ENCODE measurements around the gene TSC22D3. TPM values are rescaled to one million over a fixed set of nuclear protein-coding genes. Genes with fewer than 3 reads are reported as not detected.

The TSC22D3 gene
- total RNA-seq, 2 experiments from 2014 or later: 29.3 to 35.6 TPM

DNA sequence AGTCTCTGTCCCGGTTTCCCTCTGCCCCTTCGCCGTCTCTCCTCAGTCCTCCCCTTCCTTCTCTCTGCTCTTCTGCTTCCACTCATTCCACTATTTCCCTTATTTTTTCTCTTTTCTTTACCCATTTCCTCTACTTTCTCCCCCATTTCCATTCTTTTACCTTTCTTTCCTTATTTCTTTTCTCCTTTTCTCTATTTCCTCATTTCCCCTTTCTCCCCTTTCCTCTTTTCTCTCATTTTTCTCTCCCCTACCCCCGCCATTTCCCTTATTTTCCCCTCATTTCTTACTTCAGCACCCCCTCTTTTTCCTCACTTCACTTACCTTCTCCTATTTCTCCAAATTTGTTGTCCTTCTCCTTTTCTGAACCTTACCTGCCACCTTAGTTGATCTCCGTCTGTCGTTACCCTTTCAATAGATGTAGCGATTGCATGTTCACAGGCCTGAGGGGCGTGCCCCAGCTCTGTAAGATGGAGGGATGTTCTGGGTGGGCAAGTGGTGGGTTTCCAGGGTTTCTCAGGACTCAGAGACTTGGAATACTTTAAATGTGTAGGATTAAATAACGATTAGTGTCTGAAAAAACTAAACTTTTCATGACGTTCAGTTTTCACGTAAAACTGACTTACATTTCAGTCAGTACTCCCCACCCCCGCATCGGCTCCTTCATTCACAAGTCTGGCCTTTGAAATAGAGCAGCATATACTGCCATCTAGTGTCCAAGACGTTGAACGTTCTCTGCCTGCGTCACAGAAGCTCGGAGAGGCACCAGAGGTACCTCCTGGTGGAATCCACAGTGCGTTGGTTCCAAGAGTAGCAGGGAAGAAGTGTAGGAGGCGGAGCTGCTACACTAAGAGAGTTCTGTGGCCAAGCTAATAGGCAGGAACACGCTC is 1.3 kb upstream of the TSC22D3 start:
- no peaks in the 10 kb centered on the region for H3K9me2 ChIP-seq (ENCODE audit: insufficient read depth, low read length)
- peak overlapping the region; percentile 95 for H2AFZ ChIP-seq (ENCODE audit: low read length)
- H4K20me1 ChIP-seq (ENCODE audit: insufficient read depth, low read length): no peaks in the 10 kb centered on the region
- peak; percentile 83 for DNase-seq (ENCODE audit: low spot score)
- BruUV-seq (replicated peaks): no TSS peak
- no peaks in the 10 kb centered on the region for H3K79me2 ChIP-seq (ENCODE audit: insufficient read depth, low read depth, low read length)
- H3K36me3 ChIP-seq (ENCODE audit: insufficient read depth, low read length): no peaks in the 10 kb centered on the region
- peaks cover 11% of the 10 kb centered on the region for H3K4me1 ChIP-seq (ENCODE audit: insufficient read depth, low read length, poor library complexity, severe bottlenecking)
- H3K4me3 ChIP-seq (ENCODE audit: low read depth, low read length, poor library complexity, severe bottlenecking): peak overlapping the region; percentile 58
- POLR2A ChIA-PET: interaction anchor here (0.6 kb wide), 1 partner anchor 56 kb away, joined by 3 read pairs; no protein-coding TSS in a partner anchor
- peak overlapping the region; percentile 77 for H3K4me2 ChIP-seq (ENCODE audit: low read length)
- H3K9me3 ChIP-seq (ENCODE audit: low read length): no peaks in the 10 kb centered on the region
- CTCF ChIA-PET (ENCODE audit: unreplicated experiment): interaction anchor here (0.7 to 1.5 kb wide), 5 partner anchors 9 to 131 kb away, joined by 3 to 9 read pairs (median 3); no protein-coding TSS in a partner anchor
- no peak for TF ChIP-seq EZH2phosphoT487 (IDR thresholded peaks at IDR 0.05; ENCODE audit: borderline replicate concordance, low read depth, low read length)
- TF ChIP-seq CTCF (conservative IDR thresholded peaks at IDR 0.05; ENCODE audit: low read length): peak; percentile 77
- intact Hi-C loops (cut with micrococcal nuclease; ENCODE audit: unreplicated experiment): loop anchor here (1.0 to 10.0 kb wide), 7 partner anchors 58 to 752 kb away; no protein-coding TSS in a partner anchor
- H3K27ac ChIP-seq (ENCODE audit: low read depth, low read length, poor library complexity, severe bottlenecking): no peak overlapping the region

DNA sequence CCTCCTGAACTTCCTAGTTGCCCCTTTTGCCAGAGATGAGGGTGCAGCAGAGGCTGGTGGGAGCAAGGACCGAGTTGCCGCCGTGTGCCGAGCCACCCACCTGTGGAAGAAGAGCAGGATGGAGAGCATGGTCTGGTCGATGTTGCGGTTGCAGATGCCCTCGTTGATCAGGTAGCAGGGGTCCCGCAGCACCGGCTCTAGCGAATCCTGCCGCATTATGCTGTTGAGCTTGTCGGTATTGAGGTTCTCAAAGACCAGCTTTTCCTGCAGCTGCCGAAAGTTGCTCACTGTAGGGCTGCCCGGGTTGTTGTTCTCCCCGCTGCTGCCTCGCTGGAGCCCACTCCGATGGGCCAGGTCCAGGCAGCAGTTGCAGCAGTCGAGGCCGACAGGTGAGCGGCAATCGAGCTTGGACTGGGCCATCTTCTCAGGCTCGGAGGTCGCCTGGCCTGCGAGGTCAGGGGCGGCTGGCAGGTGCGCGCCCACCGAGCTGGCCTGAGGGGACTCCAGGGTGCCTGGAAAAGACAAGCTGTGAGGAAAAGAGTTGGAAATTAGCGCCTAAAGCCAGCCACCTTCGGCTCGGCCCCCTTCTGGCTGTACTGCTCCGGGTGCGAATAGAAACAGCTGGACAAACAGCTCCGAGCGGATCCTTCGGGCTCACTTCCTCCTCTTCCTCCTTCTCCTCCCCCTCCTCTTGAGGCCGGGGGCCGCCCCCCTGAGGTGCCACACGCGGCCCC is 420 bp downstream of the TSC22D3 start:
- no peak for DNase-seq (ENCODE audit: low spot score)
- no peak overlapping the region for H3K27ac ChIP-seq (ENCODE audit: low read depth, low read length, poor library complexity, severe bottlenecking)

More for the DNA sequence above, 420 bp downstream of the TSC22D3 start:
- H3K79me2 ChIP-seq (ENCODE audit: insufficient read depth, low read depth, low read length): no peaks in the 10 kb centered on the region
- H3K9me3 ChIP-seq (ENCODE audit: low read length): no peaks in the 10 kb centered on the region
- ChIA-PET POLR2A (interaction anchor here (1.2 kb wide), 1 partner anchor 102 kb away, joined by 5 read pairs; no protein-coding TSS in a partner anchor), CTCF (ENCODE audit: unreplicated experiment) (no interaction called here)
- no peaks in the 10 kb centered on the region for H4K20me1 ChIP-seq (ENCODE audit: insufficient read depth, low read length)
- no peaks in the 10 kb centered on the region for H3K36me3 ChIP-seq (ENCODE audit: insufficient read depth, low read length)
- no peaks in the 10 kb centered on the region for H3K9me2 ChIP-seq (ENCODE audit: insufficient read depth, low read length)
- H2AFZ ChIP-seq (ENCODE audit: low read length): 0 out of 2 replicates have a peak overlapping the region, but pooled peaks have one; percentile 50
- no TSS peak for BruUV-seq (replicated peaks)
- H3K4me2 ChIP-seq (ENCODE audit: low read length): peak overlapping the region; percentile 77; the same call in 1 of the 2 replicates
- intact Hi-C loops (cut with micrococcal nuclease; ENCODE audit: unreplicated experiment): loop anchor here (5.0 to 10.0 kb wide), 3 partner anchors 117 to 750 kb away; no protein-coding TSS in a partner anchor
- H3K4me1 ChIP-seq (ENCODE audit: insufficient read depth, low read length, poor library complexity, severe bottlenecking): peaks cover 11% of the 10 kb centered on the region
- peak overlapping the region; percentile 44 for H3K4me3 ChIP-seq (ENCODE audit: low read depth, low read length, poor library complexity, severe bottlenecking)
- TF ChIP-seq EZH2phosphoT487 (IDR thresholded peaks at IDR 0.05; ENCODE audit: borderline replicate concordance, low read depth, low read length) (no peak), CTCF (conservative IDR thresholded peaks at IDR 0.05; ENCODE audit: low read length) (no peak)
